Fibroblast of pulmonary artery (primary cell): ENCODE results near the gene TMEM30B.

ENCODE experiments used
- DNase-seq: peaks from one replicate; pipeline ENCODE4 v3.0.0-alpha.2; 2010; ENCODE audit warnings: low read depth
- H3K4me3 ChIP-seq: replicated peaks from 2 replicates; pipeline ENCODE4 v1.5.1; 2011; ENCODE audit warnings: low read depth, mild to moderate bottlenecking, control low read depth, low read length, moderate library complexity
- TF ChIP-seq, protein P1 (sequence below): IDR thresholded peaks from 2 replicates; pipeline ENCODE4 v1.5.1; 2011; ENCODE audit warnings: mild to moderate bottlenecking, control low read depth, low read length, inconsistent platforms; ENCODE audit errors: missing control alignments

TMEM30B gene

DNA sequence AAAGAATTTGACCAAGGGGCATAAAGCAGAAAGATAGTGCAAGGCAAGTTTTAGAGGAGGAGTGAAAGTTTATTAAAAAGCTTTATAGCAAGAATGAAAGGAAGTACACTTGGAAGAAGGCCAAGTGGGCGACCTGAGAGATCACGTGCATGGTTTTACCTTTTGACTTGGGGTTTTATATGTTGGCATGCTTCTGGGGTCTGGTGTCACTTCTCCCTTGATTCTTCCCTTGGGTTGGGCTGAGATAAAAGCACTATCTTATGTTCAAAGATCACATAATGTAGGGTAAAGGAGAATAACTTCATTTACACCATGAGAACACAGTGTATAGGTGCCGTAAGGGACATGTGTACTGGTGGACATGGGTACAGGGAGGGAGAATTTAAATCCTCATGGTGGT is 17.7 kb upstream of the TMEM30B start:
- no peak for DNase-seq
- TF ChIP-seq, protein P1, sequence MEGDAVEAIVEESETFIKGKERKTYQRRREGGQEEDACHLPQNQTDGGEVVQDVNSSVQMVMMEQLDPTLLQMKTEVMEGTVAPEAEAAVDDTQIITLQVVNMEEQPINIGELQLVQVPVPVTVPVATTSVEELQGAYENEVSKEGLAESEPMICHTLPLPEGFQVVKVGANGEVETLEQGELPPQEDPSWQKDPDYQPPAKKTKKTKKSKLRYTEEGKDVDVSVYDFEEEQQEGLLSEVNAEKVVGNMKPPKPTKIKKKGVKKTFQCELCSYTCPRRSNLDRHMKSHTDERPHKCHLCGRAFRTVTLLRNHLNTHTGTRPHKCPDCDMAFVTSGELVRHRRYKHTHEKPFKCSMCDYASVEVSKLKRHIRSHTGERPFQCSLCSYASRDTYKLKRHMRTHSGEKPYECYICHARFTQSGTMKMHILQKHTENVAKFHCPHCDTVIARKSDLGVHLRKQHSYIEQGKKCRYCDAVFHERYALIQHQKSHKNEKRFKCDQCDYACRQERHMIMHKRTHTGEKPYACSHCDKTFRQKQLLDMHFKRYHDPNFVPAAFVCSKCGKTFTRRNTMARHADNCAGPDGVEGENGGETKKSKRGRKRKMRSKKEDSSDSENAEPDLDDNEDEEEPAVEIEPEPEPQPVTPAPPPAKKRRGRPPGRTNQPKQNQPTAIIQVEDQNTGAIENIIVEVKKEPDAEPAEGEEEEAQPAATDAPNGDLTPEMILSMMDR, result no peak
- no peak overlapping the region for H3K4me3 ChIP-seq

- H3K4me3 ChIP-seq, result no peak overlapping the region
- TF ChIP-seq, protein P1, result no peak
- DNase-seq, result no peak
These were observed 16.4 kb upstream of the TMEM30B start for GRCh38 chr14:61297581-61297980.

GRCh38 chr14:61296719-61297502 is 15.8 kb upstream of the TMEM30B start:
- DNase-seq, result peak; percentile 78
- H3K4me3 ChIP-seq, result no peak overlapping the region
- TF ChIP-seq, protein P1, result peak; percentile 79

- TF ChIP-seq, protein P1, result no peak
- no peak overlapping the region for H3K4me3 ChIP-seq
- DNase-seq, result no peak
These were observed 15.0 kb upstream of the TMEM30B start for GRCh38 chr14:61296151-61296550.

DNA sequence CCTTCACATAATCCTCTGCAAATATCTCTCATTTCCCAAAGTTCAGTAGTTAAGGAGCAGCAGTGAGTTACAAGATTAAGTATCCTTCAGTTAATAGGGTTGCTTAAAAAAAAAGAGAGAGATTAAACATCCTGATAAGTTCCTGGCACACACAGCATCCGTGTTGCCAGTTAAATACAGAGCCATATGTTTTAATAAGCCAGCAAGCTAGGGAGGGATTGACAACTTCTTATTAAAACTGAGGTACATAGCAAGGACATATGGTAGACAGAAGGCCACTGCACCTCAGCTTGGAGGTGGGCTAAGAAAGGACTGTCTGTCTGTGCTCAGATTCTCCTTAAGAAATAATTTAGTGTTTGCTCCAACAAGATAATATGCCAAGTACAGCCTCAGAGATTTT is 9.6 kb upstream of the TMEM30B start:
- TF ChIP-seq, protein P1, result no peak
- no peak for DNase-seq
- H3K4me3 ChIP-seq, result no peak overlapping the region

DNA sequence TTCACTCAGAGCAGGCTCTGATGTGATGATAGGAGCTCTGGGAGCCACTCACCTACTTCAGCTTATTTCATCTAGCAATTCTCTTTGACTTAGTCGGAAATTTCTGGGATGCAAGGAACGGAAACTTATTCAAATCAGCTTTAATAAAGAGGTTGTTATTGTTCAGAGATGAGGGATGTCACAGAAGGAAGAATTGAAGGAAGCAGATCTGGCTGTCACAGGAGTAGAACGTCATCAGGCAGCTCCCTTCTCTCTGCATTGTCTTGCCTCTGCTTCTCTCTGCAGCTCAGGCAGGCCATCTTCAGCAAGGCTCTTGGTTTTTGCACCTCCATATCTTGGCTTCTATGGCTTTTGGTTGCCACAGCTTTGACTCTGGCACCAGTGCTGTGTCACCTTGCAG is 7.6 kb upstream of the TMEM30B start:
- TF ChIP-seq, protein P1, result no peak
- H3K4me3 ChIP-seq, result no peak overlapping the region
- DNase-seq, result no peak

DNA sequence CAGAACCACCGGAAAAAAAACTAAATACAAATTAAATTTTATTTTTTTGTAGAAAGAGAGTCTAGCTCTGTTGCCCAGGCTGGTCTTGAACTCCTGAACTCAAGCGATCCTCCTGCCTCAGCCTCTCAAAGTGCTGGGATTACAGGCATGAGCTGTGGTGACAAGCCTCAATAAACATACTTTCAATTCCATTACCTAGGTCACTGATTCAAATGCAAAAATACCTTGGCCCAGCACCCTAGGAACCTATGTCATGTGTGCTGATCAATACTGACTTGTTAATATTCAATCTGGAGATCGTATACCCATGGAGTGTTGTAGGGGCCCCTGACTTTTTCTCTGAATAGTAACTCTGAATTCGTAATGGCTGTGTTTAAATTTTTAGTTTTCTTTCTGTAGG is 7.1 kb upstream of the TMEM30B start:
- H3K4me3 ChIP-seq, result no peak overlapping the region
- no peak for DNase-seq
- TF ChIP-seq, protein P1, result no peak
